Psoas muscle (tissue), 8 donors: ENCODE data around the gene KCNJ5. TPM values are rescaled to one million over a fixed set of nuclear protein-coding genes. Genes with fewer than 3 reads are reported as not detected.

Experiments
- ATAC-seq, 4 donors: fragments of 200-7000 bp; cut with Tn5 transposase; one replicate each; pipeline ENCODE4 v1.9.1; 2020; ENCODE audit warnings: moderate library complexity in 3 of 4, mild to moderate bottlenecking in 2 of 4
- DNase-seq, 2 donors: peaks; one replicate each; pipeline ENCODE4 v3.0.0-alpha.2; 2020
- H3K27ac ChIP-seq: fragments of 200-600 bp; one replicate; pipeline ENCODE4 v1.8.0; 2022
- H3K27me3 ChIP-seq, 3 donors: fragments of 200-600 bp in 1 of 3; one replicate each; pipeline versions ENCODE4 v1.6.1 to v1.8.0; 2013 to 2022; ENCODE audit warnings: low read length in 2 of 3, mild to moderate bottlenecking in 2 of 3, moderate library complexity in 1 of 3; ENCODE audit not compliant: insufficient read depth in 3 of 3
- H3K36me3 ChIP-seq, 2 donors: fragments of 200-600 bp in 1 of 2; one replicate each; pipeline versions ENCODE4 v1.6.1 to v1.8.0; 2013 to 2022; ENCODE audit warnings: low read depth in 1 of 2, mild to moderate bottlenecking in 1 of 2, moderate library complexity in 1 of 2; ENCODE audit not compliant: insufficient read depth in 1 of 2
- H3K4me1 ChIP-seq: fragments of 200-600 bp; one replicate; pipeline ENCODE4 v1.8.0; 2022
- H3K4me3 ChIP-seq: fragments of 200-600 bp; one replicate; pipeline ENCODE4 v1.8.0; 2022; ENCODE audit warnings: mild to moderate bottlenecking
- H3K9me3 ChIP-seq: fragments of 200-600 bp; one replicate; pipeline ENCODE4 v1.8.0; 2022
- CTCF ChIP-seq: fragments of 200-600 bp; IDR thresholded peaks from one replicate; pipeline ENCODE4 v1.8.0; 2022; ENCODE audit warnings: antibody characterized with exemption
- WGBS, 3 donors: extraction: QIAGEN DNeasy Blood & Tissue Kit; methylation state at CpG; one replicate each; pipeline versions ENCODE4 v1.1.6 to v1.1.7; 2013; 5-methylcytosine and 5-hydroxymethylcytosine counted together
- intact Hi-C, 2 donors: fragments of 100-400 bp; cut with DNase I; formaldehyde crosslinking; loops; one replicate each; pipeline versions ENCODE4 v1.11.0 to v1.14.2; 2022
- polyA plus RNA-seq, 3 donors: library from polyadenylated mRNA; stranded (reverse); fragments of 200-250 nt; gene quantifications; one replicate each; pipeline ENCODE4 v1.2.3, GENCODE V29; 2013
- total RNA-seq, 4 donors: library from RNA; stranded (reverse); fragmentation: NEBNext Ultra II Directional in 2 of 4; extraction: Animal tissue kit (Norgen Biotek cat#: 25700) in 2 of 4; gene quantifications; one replicate each; pipeline versions ENCODE4 v1.2.1 to v1.2.4, GENCODE V29; 2021 to 2023
- donor health status: healthy with polysubstance abuse.
- donor health status: DM: no; HTN: no; CAD: no; lungs with moderate emphysema.
- donor health status: Bipolar disorder and iron deficiency.
- donor health status: healthy.
- donor health status: DM: yes; HTN: yes; CAD: no.
- donor health status: DM: no; HTN: no; CAD: no.
- donor health status: DM: no; HTN: no; CAD: no.
- donor health status: DM: yes; HTN: yes; CAD: no.

KCNJ5 gene
- total and polyA plus RNA-seq, 7 donors, result 0.01 to 0.46 (median 0.24) TPM

GRCh38 chr11:128926437-128927107, 35.4 kb downstream of the KCNJ5 start:
- 74 to 82% (median 78%) methylated on average over 17 of the region's 17 CpGs for WGBS, 3 donors

GRCh38 chr11:128927108-128927461, 35.9 kb downstream of the KCNJ5 start:
- 60 to 68% (median 63%) methylated on average over 11 of the region's 11 CpGs for WGBS, 3 donors
- Histone ChIP-seq H3K4me3 (no peak overlapping the region), H3K27ac (no peak overlapping the region), H3K36me3 (no peaks in the 10 kb centered on the region), H3K27me3 (peaks cover 0 to 3% (median 0%) of the 10 kb centered on the region in 3 donors), H3K9me3 (no peaks in the 10 kb centered on the region), H3K4me1 (no peaks in the 10 kb centered on the region)
- intact Hi-C loops, result no loop called here
- TF ChIP-seq CTCF, result no peak
- DNase-seq (no peak), ATAC-seq (no peak)

More at GRCh38 chr11:128926437-128927107, 35.4 kb downstream of the KCNJ5 start:
- H3K4me1 ChIP-seq, result no peaks in the 10 kb centered on the region
- intact Hi-C loops, result no loop called here
- no peak overlapping the region for H3K4me3 ChIP-seq
- DNase-seq (no peak), ATAC-seq (no peak)
- no peak for TF ChIP-seq CTCF
- H3K27ac ChIP-seq, result no peak overlapping the region
- no peaks in the 10 kb centered on the region for H3K9me3 ChIP-seq
- H3K36me3 ChIP-seq, result no peaks in the 10 kb centered on the region
- H3K27me3 ChIP-seq, result peaks cover 0 to 3% (median 0%) of the 10 kb centered on the region in 3 donors

- DNase-seq (no peak), ATAC-seq (no peak)
- no peaks in the 10 kb centered on the region for H3K9me3 ChIP-seq
- no peaks in the 10 kb centered on the region for H3K36me3 ChIP-seq
- no peak overlapping the region for H3K4me3 ChIP-seq
- H3K27me3 ChIP-seq, result peaks cover 0 to 3% (median 0%) of the 10 kb centered on the region in 3 donors
- 73 to 78% (median 75%) methylated on average over 11 to 12 of the region's 12 CpGs for WGBS, 3 donors
- intact Hi-C loops, result no loop called here
- TF ChIP-seq CTCF, result no peak
- H3K27ac ChIP-seq, result no peak overlapping the region
- H3K4me1 ChIP-seq, result no peaks in the 10 kb centered on the region
These were observed 36.7 kb downstream of the KCNJ5 start for GRCh38 chr11:128927683-128928336.

- no peak for TF ChIP-seq CTCF
- Histone ChIP-seq H3K27ac (no peak overlapping the region), H3K36me3 (no peaks in the 10 kb centered on the region), H3K27me3 (peaks cover 0 to 3% (median 0%) of the 10 kb centered on the region in 3 donors), H3K9me3 (no peaks in the 10 kb centered on the region), H3K4me3 (no peak overlapping the region), H3K4me1 (no peaks in the 10 kb centered on the region)
- intact Hi-C loops, result no loop called here
- no peak for DNase-seq
- 59 to 76% (median 64%) methylated on average over 5 of the region's 5 CpGs for WGBS, 3 donors
- no peak for ATAC-seq
These were observed 37.2 kb downstream of the KCNJ5 start for GRCh38 chr11:128928400-128928799.
